ENCODE results near the gene MRPL55.

Gene MRPL55

DNA sequence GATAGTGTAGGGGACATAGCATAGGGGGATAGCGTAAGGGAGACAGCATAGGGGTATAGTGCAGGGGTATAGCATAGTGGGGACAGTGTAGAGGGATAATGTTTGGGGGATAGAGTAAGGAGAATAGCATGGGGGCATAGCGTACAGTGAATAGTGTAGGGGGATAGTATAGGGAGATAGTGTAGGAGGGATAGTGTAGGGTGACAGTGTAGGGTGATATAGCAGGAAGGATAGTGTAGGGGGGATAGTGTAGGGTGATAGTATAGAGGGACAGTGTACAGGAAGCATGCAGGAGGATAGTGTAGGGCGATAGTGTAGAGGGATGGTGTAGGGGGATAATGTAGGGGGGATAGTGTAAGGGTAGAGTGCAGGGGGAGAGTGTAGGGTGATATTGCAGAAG, 38.2 kb downstream of the MRPL55 start:
- no peak for DNase-seq (ENCODE audit: low spot score)

GRCh38 chr1:228070173-228070572, 38.9 kb downstream of the MRPL55 start:
- no peak for DNase-seq (ENCODE audit: low spot score)

DNA sequence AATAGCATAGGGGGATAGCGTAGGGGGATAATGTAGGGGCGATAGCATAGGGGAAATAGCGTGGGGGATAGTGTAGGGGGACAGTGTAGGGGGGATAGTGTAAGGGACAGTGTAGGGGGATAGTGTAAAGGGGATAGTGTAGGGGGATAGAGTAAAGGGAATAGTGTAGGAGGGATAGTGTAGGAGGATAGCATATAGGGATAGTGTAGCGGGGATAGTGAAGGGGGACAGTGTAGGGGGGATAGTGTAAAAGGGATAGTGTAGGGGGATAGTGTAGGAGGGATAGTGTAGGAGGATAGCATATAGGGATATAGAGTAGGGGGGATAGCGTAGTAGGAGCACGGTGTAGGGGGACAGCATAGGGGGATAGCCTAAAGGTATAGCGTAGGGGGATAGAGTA, 40.7 kb downstream of the MRPL55 start:
- no peak for DNase-seq (ENCODE audit: low spot score)

DNA sequence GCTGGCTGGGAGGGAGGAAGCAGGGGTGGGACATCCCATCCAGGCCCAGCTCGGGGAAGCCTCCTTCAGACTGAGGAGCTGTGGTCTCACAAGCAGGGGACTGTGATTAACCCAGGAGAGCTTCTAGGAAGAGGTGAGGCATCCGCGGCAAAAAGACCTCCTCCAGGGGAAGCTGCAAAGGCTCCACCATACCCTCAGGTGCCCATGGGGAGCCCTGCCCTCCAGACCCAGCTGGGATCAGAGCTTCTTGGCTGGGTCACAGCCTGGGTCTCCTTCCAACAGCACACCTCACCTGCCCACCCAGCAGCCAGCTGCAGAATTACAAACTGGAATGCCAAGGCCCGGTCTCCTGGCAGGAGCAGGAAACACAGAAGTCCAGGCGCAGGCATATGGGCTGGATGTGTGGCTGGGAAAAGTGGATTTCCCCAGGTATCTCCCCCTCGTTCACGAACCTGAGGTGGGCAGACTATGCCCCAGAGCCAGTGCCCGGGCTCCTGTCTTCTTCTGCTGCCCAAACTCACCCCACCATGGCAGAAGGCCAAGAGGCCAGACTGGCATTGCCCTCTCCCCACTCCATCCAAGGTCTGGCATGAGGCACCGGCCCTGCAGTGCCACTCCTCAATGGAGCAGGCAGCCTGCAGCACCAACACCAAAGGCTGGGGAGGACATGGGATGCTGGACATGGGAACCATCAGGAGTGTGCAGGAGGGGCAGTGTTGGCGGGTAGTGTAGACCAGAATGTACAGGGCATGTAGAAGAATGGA, 42.0 kb downstream of the MRPL55 start:
- DNase-seq (ENCODE audit: low spot score) = no peak

- DNase-seq (ENCODE audit: low spot score) = no peak
Observed at GRCh38 chr1:228066416-228066815, 42.7 kb downstream of the MRPL55 start.

DNA sequence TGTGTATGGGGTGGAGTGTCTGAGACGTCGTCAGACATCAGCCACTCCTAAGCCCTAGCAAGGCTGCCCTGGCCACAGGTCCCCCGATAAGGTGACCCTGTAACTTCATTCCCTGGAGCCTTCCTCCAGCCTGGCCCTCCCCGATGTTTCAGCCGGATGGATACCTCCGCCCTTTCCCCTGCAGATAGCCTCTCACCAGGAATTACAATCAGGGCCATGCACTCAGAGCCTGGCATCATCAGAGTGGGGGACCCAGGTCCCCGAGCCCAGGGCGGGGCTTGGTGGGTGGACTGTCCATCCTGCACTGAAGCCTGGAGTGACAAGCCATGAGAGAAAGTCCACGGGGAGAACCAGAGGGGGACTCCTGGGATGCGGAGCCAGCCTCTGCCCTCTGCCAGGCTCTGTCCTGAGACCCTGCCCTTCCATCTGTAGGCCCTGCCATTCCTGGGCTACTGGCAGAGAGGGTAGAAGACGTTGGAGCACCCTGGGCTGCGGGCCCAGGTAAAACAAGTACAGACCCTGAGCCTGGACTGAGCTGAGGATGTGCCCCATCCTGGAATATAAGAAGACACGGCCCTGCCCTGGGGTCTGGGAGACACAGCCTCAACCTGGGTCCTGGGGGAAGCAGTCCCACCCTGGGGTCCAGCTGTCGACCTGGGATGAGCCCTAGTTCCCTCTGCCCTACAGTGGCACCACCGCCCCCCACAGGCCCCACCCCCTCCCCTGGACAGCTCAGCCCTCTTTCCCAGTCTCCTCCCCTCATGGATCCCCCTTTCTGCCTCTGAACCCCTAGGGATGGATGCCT, 43.4 kb downstream of the MRPL55 start:
- DNase-seq (ENCODE audit: low spot score) = no peak

DNA sequence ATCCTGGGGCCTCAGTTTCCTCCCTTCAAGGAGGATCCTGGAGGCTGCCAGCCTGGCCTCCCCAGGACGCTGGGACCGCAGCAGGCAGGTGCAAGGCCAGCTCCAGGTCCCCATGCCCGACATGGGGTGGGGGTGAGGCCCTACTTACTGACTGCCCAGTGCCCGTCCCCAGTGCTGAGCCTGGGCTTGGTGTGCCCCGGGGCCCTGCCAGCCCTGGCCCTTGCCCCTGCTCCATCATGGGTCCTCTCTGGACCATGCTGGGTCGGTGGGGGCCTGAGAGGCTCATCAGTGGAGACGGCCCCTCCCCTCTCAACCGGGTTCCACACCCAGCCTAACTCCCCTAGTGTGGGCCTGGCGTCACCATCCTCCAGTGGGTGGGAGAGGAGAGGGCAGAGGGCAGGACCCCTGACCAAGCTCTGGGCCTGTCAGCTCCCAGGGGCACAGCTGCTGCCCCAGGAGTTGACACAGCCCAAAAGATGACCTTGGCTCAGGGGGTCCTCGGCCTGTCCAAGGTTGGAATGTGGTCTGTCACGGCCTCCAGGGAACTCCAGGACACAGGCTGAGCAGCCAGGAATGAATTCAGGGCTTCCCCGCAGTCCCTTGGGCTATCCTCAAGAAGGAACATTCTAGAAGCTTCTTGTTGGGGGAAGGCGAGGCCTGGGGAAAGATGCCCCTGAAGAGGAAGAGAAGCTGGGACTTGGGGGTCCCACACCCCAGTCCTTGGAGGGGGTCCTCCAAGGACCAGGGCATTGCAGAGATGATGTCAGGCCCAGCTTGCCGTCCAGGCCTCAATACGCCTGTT, 44.2 kb downstream of the MRPL55 start:
- no peak for DNase-seq (ENCODE audit: low spot score)

DNA sequence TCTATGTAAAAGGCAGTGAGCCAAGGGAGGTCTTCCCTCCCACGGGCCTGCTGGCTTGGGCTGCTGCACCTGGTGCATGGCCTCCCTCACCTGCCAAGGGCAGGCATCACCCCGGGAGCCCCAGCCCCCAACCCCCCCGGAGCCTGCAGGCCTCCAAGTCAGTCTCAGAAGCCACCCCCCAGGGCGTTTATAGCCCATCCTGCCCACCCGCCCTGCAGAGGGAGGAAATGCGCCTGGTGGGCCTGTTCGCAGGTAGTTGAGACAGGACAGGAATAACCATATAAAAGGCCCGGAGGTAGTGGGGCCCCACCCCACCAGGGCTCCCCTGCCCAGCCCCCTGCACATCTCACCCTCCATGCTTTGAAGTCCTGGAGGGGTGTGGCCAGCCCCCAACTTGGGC, 44.8 kb downstream of the MRPL55 start:
- DNase-seq (ENCODE audit: low spot score) = no peak

- no peak for DNase-seq (ENCODE audit: low spot score)
Observed at GRCh38 chr1:228063251-228064191, 45.6 kb downstream of the MRPL55 start.

DNA sequence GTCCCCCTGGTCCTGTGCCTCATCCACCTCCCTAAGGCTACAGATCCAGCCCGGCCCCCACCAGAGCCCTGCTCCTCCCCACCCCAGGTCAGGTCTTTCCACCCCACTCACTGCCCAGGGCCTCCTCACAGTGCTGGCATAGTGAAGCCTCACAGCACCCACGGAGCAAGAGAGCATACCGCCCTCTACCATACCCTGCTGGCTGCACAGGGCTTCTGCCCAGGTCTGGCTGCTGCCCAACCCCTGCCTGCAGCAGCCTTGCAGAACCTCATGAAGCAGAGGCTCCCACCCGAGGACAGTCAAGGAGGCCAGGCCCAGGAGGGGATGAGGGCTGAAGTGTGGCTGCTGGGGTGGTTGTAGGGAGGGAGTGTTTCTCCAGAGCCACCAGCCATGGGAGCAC, 46.3 kb downstream of the MRPL55 start:
- no peak for DNase-seq (ENCODE audit: low spot score)

DNA sequence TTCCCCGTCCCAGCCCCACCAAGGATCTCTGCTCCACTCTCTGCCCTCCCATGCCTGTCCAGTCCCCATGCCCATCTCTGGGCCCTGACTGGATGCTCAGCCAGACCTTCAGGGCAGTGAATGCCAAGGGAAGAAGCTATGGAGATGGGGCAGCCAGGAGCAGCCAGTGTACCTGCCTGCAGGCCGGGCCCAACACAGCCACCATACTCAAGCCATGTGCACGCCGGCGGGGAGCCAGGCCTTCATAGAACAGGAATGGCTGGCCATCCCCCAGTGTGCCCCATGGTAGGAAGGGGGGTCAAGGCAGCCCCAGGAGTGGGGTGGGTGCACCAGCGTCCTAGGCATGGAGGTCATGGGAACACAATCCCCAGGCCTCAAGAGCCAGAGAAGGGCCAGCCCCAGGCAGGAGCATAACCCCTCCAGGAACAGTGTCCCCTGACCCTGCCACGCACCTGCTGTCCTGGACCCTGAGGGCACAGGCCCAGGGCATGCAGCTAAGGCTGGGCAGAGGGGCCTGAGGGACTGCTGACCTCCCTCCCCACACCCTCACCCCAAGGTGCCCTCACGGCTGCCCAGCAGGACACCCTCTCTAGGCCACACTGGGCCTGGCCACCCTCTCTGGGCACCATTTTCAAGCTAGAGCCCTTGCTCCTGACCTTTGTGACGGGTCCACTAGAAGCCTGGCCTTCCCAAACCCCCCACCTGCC, 46.9 kb downstream of the MRPL55 start:
- no peak for DNase-seq (ENCODE audit: low spot score)

GRCh38 chr1:228061411-228062084, 47.6 kb downstream of the MRPL55 start:
- no peak for DNase-seq (ENCODE audit: low spot score)

- no peak for DNase-seq (ENCODE audit: low spot score)
Observed at GRCh38 chr1:228060458-228061190, 48.5 kb downstream of the MRPL55 start.

- DNase-seq (ENCODE audit: low spot score) = no peak
Observed at GRCh38 chr1:228059634-228060457, 49.3 kb downstream of the MRPL55 start.

DNA sequence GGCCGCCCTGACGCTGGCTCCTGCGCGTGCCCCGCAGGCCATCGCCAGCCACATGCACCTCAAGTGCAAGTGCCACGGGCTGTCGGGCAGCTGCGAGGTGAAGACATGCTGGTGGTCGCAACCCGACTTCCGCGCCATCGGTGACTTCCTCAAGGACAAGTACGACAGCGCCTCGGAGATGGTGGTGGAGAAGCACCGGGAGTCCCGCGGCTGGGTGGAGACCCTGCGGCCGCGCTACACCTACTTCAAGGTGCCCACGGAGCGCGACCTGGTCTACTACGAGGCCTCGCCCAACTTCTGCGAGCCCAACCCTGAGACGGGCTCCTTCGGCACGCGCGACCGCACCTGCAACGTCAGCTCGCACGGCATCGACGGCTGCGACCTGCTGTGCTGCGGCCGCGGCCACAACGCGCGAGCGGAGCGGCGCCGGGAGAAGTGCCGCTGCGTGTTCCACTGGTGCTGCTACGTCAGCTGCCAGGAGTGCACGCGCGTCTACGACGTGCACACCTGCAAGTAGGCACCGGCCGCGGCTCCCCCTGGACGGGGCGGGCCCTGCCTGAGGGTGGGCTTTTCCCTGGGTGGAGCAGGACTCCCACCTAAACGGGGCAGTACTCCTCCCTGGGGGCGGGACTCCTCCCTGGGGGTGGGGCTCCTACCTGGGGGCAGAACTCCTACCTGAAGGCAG, 50.0 kb downstream of the MRPL55 start:
- DNase-seq (ENCODE audit: low spot score) = no peak

DNA sequence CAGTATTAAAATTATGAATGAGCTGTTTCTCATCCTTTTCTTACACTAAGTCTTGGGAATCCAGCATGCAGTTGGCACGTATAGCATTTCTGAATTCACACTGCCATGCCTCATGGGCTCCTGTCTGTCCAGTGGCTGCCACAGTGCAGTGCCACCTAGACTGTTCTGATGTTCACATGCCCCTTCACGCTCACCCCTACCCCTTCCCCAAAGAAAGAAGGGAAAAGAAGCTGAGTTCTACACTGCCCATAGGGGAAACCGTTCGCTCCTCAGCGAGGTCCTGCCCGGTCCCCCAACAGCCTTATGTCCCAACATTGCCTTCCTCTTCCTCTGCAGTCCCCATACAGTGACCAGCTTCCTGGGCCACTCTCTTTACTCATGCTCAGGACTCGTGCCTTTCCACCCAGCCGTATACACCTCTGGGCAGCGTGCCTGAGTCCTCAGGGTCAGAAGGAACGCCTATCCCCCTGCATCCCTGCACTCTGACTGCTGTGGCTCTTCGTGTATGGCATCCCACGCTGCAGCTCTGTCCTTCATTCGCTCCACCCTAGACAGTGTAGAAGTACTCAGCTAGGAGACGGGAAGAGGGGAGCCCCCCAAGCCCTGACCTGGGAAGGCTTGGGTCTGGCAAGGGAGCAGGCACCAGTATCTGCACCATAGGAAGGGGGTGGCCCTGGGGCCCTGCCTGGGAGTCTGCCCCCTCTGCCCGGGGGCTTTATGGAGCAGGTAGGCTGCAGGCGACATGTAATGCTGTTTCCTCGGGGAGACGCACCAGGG, 50.7 kb downstream of the MRPL55 start:
- no peak for DNase-seq (ENCODE audit: low spot score)
